Activated CD4-positive, alpha-beta T cell treated with anti-CD3 and anti-CD28 coated beads, Interleukin-2, amount 50 U/mL, for 16 hours (primary cell): Measurements from ENCODE around the gene GPR176.
"Not testable (repeated sequence)": the region's sequence is repeated elsewhere in the genome, so short reads cannot be mapped to it uniquely, and the experiment has no call there.

Experiments
- DNase-seq: peaks from one replicate; pipeline ENCODE4 v3.0.0-alpha.2; 2020

GPR176 gene

DNA sequence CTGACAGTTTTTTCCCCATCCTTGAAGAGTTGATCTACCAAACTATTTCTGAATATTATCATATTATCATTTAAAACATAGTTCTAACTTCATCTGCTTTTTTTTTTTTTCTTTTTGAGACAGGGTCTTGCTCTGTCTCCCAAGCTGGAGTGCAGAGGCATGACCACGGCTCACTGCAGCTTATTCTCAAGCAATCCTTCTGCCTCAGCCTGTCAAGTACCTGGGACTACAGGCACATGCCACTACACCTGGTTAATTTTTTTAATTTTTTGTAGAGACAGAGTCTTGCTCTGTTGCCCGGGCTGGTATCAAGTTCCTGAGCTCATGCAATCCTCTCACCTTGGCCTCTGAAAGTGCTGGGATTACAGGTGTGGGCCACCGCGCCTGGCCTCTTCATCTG is 15.2 kb upstream of the GPR176 start:
- DNase-seq = no peak

DNA sequence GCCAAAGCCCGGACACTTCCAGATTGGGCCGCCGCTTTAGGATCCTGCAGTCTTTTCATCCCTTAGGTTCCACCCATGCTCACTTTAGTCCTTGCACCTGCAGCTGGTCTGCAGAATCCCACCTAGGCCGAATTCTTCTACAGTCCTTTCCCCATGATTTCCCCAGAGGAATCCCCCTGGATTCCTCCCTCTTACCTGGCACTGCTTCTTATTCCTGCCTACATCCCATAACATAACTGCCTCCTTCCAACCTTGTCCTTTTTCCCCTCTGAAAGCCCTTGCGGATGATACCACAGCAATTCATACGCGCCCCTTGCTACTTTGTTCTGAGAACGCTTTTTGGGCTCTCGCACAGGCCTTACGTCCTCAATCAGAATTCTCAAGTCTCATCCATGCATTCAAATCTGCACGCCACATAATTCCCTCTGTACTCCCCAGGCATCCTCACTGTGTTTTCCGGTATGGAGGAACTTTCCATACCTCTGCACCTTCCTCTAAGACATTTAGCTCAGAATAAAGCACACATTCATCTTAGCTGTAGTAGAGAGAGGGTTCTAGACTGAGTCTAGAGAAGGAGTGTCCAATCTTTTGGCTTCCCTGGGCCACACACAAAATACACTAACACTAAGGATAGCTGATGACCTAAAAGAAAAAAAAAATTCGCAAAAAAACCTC is 14.5 kb upstream of the GPR176 start:
- no peak for DNase-seq

DNA sequence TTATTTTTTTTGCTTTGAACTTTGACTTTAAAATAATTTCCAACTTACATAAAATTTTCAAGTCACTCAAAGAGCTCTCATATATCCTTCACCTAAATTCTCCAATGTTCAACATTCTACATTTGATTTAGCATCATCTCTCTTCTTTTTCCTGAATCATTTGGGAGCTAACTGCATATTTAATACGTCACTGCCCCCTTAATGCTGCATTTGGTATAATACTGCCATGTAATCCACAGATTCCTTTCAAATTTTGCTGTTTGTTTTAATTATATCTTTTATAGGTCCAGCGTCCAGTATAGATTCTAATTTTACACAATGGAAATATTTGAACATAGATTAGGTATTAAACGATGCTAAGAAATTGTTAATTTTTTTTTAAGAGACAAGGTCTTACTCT is 11.5 kb upstream of the GPR176 start:
- no peak for DNase-seq

DNA sequence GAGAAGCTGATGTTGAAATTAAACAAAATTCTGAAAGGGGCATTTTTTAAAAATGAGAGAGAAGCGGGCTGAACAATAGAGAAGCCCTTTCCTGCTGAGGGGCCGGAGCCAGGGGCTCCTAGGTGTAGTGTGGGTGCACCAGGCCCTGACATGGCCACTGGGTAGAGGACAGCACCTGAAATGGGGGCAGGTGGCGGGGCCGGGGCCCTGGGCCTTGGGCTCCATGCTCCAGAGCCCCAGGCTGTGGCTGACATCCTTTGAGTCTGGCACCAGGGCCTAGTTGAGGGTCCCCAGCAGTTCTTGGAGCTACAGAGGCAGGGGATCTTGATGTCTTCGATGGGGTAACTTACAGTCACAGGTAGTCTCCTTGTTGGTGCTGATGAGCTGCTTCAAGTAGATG is 6.5 kb upstream of the GPR176 start:
- no peak for DNase-seq

DNA sequence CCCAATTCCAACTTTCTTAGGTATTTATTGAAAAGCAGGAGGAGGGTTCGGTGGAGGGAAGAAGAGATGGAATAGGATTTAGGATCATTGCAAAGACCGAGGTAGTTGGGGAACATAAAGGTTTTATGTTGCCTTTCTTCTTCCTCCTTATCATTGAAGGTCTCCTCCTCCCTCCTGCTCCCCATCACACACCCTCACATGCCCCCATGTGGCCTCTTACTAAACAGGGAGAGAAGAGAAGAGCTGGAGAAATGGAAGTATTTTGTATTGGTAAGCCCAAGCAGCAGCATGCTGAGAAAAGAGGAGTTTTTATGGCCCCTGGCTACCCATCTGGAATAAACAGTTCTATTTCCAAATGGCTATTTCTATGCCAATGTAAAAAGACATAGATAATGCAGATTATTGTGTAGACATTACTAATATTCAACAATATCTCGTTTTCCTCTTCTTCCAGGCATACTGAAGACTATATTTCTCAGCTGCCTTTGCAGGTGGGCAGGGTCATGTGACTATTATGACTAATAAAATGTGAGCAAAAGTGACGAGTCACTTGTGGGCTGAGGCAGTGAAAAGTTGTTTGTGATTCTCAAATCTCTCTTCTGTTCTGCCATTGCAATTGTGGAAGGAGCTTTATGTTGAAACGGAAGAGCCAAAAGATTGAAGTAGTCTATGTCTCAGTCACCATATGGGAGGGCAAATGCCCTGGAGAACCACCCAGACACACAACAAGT is 5.2 kb upstream of the GPR176 start:
- peak; percentile 33 for DNase-seq

DNA sequence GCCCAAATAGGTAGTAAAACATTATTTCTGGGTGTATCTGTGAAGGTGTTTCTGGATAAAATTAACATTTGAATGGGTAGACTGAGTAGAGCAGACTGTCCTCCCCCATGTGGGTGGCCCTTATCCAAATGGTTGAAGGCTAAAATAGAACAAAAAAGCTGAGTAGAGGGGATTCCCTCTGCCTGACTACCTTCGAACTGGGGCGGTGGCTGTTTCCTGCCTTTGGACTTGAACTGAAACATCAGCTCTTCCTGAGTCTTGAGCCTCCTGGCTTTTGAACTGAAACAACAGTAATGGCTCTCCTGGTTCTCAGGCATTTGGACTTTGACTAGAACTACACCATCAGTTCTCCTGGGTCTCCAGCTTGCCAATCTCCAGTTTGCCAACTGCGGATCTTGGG is 4.4 kb upstream of the GPR176 start:
- no peak for DNase-seq

DNA sequence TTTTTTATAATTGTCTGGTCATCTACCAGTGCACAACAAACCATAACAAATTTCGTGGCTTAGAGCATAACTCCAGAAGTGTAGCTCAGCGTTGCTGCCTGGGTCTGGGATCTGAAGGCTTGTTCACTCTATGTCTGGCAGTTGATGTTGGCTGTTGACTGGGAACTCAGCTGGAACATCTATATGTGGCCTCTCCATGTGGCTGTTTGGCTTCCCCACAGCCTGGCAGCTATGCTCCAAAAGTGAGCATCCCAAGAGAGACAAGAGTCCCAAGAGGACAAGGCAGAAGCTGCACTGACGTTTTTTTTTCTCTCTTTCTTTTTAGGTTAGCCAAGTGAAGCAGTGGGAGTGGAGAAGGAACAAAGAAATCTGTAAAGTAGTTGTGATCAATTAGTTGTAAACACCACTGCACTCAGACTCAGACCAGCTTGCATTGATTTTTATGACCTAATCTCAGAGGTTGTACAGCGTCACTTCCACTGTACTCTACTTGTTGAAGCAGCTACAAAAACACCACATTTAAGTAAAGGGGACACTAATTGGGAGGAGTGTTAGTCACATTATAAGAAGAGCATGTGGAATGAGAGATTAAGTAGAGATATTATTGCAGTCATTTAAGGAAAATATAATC is 2.5 kb upstream of the GPR176 start:
- DNase-seq = no peak

DNA sequence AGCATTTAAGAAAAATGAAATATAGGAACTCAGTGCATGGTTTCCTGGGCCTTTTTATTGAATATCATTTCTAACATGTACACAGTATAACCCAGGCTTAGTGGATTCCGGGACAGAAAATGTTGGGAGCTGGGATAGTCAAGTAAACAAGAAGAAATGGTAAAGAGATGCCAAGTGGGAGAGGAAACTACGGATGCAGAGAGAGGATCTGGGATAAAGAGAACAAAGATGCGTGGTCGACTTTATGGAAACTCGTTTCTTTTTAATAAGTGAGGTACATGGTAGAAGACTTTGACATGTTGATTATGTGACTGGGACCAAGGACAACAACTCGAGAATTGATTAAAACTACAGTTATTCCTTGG is 1.2 kb upstream of the GPR176 start:
- no peak for DNase-seq

DNA sequence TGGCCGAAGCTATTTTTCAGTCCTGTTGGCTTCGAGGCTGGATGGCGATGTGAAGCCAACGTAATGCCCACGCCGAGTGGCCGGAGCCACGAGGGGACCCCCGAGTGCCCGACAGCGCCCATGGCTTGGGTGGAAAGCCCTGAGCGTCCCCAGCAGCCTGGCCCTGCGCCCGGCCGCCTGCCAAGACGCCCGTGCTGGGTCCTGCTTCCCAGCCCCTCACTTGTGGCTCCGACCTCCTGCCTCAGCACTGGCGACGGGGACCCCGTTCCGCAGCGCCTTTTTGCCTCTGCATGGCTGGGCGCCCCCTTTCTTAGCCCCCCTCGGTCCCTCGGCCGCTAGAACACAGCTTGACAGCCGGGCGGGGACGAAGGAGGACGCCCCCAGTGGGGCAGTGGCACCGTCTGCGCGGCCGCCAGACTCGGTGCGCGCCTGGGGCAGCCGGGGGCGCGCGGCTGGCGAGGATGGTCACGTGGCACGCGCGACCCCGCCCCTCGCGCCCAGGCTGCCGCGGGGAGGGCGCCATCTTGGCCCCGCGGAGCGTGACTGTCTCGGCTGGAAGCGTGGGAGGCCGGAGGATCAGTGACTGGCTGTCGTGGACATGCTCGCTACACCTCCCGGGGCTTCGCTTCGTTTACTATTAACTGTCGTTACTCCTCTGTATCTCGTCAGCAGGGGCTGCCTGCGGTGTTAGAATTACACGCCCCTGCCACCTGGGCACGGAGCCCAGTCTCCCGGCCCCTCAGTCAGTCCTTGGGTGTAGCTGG is 626 bp upstream of the GPR176 start:
- DNase-seq = peak; percentile 66

DNA sequence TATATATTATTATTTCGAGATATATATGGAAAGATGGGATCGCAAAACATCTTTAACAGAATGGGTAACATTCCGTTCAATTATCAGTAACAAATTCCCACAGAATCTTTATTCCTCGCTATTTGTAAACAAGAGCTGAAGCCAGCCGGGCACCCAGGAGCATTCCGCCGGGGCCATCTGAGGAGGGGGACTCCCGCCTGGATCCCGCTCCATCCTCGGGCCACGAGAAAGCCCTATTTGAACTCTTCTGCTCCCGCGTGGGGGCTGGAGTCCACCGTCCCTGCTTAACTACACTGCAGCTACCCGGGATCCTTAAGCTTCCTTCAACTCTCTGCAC is 687 bp downstream of the GPR176 start:
- no peak for DNase-seq

DNA sequence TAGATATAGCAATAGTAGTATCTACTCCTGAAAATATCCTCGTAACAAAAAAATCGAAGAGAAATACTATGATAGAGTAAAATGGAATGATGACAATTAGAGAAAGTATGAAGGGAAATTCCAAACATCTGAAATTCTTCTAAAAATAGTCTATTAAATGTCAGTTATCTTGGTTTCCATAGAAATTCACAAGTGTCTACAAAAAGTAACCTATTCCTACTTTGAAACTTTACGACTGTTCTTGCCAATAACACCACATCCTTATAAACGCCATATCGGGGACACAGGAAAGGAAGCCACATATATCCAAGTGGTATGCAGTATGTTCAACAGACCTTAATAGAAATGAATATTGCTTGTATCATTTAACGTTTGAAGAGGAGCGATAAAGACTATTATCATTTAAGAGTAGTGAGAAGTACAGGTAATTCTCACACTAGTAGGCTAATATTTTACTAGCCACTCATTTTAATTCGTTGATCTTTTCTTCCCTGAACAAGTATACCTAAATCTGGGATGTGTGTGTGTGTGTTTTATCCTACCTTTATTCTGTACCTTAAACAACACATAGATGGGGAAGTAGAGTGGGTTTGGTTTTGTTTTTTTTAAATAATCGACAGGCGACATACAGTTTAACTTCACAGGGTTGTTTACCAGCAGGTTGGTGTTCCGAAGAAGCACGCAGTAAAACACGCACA is 1.2 kb downstream of the GPR176 start:
- no peak for DNase-seq

DNA sequence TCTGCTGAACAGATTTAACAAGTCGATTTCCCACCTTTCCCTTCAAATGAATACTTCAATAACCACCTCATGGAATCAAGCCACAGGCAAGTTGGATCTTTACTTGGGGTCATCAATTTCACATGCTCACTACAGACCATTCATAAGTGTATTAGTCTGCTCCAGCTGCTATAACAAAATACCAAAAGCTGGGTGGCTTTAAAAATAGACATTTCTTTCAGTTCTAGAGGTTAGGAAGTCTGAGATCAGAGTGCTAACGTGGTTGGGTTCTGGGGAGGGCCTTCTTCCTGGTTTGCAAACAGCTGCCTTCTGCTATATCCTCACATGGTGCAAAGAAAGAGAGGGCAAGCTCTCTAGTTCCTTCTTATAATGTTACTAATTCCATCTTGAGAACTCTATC is 5.1 kb downstream of the GPR176 start:
- DNase-seq = no peak

DNA sequence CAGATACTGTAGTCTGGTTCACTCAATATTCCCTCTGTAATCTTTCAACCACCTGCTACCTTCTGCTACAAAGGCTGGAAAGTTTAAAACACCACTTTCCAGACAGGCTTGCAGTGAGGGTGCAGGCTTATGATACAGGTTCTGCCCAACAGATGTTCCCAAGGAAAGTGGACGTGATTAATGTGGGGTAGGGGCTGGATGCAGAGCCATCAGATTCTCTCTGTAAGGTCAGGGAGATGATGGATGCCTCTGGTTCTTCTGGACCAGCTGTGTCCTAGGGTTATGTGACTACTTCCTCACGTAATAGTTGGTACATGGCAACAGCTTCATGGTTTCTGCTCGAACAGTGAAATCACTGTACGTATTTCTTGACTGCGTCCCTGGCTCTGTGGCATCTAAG is 11.1 kb downstream of the GPR176 start:
- DNase-seq = no peak

DNA sequence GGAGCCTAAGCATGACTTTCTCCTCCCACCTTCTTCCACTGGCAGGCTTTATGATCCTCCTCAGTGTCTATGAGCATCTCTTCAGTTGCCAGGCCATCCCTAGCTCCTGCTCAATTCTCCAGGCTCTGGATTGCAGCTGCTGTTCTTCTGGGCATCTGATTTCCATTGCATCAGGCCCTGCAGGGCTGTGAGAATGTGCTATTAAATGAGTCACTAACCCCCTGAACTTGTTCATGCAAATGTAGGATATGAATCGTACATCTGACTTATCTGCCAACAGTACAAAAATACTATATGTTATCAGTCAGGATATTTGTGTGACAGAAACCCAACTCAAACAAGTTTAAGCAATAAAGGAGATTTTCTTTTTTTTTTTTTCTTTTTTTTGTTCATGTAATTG is 11.9 kb downstream of the GPR176 start:
- no peak for DNase-seq

DNA sequence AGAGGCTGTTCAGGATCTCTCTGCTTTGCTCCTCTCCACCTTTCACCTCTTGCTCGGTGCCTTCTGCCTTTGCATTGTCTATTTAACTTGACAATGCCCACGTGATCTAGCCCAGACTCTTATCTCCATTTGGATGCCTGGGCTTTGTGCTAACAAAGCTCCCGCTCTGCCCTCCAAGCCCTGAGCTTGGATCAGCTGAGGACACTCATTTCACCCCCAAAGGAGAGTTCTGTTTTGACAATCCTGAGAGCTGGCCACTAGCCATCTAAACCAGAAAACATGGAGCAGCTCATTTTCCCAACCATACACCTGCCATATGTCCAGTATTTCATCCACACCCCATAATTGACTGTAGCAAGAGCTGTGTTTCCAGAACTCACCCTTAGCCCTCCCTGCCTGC is 12.8 kb downstream of the GPR176 start:
- DNase-seq = no peak

DNA sequence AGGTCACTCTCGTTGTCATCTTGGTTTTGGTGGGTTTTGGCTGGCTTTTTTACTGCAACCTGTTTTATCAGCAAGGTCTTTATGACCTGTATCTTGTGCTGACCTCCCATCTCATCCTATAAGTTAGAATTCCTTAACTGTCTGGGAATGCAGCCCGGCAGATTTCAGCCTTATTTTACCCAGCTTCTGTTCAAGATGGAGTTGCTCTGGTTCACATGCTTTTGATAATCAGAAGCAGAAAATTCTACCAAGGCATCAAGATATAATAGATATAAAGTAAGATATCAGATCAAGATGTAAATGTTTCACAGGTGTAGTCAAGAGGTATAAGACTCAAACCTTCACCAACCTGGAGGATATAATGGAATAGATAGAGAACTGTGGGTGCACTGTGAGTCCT is 16.0 kb downstream of the GPR176 start:
- DNase-seq = no peak

DNA sequence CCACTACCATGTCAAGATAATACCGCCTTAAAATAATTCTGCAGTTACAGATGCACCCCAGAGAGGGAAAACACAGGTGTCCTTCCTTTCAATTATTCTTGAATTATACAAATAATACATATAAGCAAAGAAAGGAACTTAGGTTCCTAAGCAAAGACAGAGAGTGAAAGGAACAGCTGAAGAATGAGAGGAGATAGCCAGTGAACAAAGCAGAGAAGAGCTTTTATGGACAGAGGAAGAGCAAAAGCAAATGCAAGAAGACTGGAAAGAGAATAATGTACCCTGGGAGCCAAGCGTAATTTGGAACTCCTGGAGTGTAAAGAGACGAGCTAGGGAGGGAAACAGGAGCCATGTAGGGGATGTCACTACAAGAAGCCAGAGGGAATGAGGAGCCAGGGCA is 21.7 kb downstream of the GPR176 start:
- no peak for DNase-seq

DNA sequence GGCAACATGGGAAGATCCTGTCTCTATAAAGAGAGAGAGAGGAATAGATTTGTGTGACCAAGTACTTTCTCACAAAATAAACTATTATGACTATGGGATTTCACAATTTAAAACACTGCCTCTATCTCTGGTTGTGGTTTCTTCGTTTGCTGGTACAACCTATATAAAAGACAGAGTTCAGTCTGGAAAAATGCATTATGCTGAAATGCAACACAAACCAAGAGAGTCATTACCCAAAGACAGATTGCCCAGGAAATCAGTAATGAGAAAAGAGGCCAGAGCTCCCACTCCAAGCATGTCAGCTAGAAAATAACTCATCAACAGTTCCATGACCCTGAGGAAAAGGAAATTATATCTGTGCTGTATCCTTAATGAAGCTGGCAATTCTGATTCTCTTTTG is 23.2 kb downstream of the GPR176 start:
- no peak for DNase-seq

DNA sequence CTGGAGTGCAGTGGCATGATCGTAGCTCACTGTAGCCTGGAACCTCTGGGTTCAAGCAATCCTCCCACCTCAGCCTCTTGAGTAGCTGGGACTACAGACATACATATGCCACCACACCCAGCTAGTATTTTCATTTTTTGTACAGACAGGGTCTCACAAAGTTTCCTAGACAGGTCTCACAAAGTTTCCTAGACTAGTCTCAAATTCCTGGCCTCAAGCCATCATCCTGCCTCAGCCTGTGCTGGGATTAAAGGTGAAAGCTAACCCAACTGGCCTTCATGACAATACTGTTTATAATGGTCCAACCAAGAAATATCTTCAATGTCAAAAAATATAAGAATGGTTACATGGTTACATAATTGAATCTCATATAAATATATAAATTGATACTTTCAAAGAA is 24.0 kb downstream of the GPR176 start:
- DNase-seq = no peak

DNA sequence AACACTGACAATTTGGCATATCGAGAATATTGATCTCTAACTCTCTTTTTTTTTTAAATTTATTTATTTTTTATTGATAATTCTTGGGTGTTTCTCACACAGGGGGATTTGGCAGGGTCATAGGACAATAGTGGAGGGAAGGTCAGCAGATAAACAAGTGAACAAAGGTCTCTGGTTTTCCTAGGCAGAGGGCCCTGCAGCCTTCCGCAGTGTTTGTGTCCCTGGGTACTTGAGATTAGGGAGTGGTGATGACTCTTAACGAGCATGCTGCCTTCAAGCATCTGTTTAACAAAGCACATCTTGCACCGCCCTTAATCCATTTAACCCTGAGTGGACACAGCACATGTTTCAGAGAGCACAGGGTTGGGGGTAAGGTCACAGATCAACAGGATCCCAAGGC is 27.0 kb downstream of the GPR176 start:
- DNase-seq = not testable (repeated sequence)

DNA sequence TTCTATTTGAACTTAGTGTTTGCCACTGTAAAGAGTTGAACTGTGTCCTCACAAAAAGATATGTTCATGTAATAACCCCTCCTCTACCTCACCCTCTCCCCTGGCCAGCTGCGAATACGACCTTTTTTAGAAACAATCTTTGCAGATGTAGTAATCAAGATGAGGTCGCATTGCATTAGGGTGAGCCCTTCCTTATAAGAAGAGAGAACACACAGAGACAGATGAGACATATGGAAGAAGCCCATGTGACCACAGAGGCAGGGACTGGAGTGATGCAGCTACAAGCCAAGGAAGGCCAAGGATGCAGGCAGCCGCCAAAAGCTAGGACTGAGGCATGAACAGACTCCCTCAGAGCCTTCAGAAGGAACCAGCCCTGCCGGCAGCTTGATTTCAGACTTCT is 27.6 kb downstream of the GPR176 start:
- DNase-seq = no peak

DNA sequence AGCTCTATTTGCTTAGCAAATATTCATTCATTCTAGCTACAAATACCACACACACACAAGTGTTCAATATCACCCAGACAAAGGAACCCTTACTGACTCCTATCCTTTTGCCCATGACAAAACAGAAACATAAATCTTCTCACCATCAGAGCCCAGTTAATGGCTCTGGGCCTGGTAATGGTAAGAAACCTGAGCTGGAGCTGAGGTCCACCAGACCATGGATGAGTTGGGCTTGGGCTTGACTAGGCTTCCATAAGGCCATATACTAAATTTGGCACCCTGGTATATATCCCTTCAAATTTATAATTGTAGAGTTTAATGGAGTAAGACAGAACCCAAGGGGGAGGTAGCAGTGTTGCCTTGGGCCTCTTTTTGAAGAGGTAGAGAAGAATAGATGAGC is 29.4 kb downstream of the GPR176 start:
- no peak for DNase-seq

DNA sequence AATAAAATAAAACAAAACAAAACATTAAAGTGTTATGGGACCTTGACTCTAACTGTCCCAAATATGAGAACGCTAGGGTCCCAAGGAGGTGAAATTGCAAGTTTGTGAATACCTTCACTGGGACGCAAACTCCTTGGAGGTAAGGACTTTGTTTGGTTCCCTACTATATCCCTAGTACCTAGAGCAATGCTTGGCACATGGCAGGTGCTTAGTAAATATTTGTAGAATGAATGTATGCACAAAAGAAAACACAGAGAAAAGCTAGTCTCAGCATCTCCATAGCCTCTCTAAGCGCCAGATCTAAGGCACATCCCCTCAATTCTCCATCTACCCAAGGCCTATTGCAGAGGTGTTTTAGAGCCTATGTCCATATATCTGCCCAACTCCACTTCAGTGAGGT is 30.5 kb downstream of the GPR176 start:
- no peak for DNase-seq
